Amniotic stem cell (primary cell): ENCODE results near the gene HP.

Experiments used
- DNase-seq: peaks from one replicate; lab custom pipeline; 2025; lab: John Stamatoyannopoulos, UW

Gene HP

GRCh38 chr16:72085002-72085401 is 30.7 kb downstream of the HP start:
- no peak for DNase-seq

GRCh38 chr16:72091217-72091616 is 36.9 kb downstream of the HP start:
- no peak for DNase-seq

DNA sequence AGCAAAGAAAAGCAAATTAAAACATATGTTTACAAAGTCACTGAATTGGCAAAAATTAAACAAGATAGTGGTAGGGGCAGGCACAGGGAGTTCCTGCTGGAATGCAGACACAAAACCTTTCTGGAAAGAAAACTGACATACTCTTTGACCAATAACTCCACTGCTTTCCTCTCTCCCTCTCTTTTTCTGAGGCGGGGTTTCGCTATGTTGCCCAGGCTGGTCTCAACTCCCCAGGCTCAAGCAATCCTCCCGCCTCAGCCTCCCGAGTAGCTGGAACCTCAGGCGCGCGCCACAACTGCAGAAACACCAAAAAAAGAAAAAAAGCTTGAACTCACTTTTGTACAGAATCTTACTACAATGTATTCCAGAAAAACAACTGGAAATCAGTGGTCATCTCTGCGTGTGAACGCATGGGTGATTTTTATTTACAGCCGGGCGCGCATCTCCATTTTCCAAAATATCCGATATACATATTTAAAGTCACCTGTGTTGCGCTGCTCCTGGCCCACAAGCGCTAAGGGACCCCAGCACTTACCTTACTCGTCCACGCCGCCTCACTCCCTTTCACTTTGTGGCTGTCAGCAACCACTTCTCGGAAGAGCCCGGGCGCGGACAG is 38.6 kb downstream of the HP start:
- DNase-seq = no peak

DNA sequence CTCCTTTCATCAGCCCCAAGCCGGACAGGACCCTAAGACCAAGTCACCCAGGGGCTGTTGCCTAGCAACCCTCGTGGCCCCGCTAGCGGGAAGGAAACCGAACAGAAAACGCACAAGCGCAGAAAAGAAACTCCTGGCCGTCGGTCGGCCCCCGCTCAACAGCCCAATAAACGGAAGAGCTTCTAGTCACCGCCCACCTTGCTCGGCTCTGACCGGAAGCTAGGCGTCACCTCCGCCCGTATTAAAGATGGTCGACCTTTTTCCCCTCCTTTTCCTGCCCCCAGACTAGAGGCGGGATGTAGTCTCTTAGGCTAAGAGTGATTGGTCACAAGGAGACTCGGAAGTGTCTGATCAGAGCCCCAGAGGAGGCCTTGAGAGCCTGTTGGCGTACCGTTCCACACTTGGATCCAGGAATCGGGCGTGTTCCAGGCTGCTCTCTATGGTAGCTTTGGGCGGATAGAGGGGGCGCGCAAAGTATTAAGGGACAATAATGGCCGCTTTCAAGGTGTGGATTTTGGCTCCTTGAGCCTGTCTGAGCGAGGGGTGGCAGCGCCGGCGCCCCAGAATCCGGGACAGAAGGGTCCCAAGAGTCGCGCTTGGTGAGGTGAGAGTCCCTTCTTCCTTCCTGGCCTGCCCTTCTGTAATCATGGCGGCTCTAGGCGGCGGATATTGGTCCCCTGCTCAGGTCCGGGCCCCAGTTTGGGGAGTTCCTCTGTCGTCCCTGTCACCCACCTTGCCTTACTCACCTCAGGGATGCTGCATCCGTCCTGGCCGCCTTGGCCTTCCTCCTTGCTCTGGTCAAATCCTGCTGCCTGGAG is 39.4 kb downstream of the HP start, which contains the start of the genes DHX38 and TXNL4B:
Gene DHX38 (plus strand): TSS at position 400 of the 818 bp plus-strand sequence. CDS start 2,311 bp downstream, outside the sequence.
Gene TXNL4B (minus strand): TSS at position 173 of the 818 bp plus-strand sequence. CDS start 2,871 bp downstream, outside the sequence.
- peak; percentile 99 for DNase-seq

DNA sequence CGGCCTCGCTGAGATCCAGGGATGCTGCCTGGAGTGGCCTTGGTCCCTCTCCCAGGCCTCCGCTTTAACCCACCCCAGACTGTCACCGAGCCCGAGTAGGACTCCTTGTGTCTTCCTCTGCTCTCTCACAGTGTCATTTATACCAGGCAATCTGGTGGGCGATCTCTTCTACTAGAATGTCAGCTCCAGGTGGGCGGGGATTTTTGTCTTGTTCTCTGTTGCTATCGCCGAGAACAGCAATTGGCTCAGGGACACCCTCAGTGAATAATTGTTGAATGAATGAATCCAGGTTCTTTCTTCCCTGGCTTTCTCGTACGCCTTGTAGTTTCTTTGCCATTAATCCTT is 39.9 kb downstream of the HP start:
- DNase-seq = no peak

DNA sequence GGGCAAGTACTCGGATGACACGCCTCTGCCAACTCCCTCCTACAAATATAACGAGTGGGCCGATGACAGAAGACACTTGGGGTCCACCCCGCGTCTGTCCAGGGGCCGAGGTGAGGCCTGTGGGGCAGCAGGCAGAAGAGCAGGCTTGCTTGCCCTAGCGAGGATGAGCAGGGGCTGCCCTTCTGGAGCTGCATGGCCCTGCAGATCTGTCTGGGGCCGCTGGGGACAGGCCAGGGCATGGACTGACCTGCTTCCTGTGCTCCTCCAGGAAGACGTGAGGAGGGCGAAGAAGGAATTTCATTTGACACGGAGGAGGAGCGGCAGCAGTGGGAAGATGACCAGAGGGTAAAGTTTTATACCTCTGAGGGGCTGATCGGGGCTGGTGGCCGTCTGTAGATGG is 44.6 kb downstream of the HP start:
- no peak for DNase-seq

GRCh38 chr16:72099377-72099818 is 45.1 kb downstream of the HP start:
- DNase-seq = no peak

GRCh38 chr16:72101195-72101594 is 46.9 kb downstream of the HP start:
- DNase-seq = no peak

- DNase-seq = no peak
Observed at GRCh38 chr16:72104905-72105304, 50.6 kb downstream of the HP start.

- DNase-seq = no peak
Observed at GRCh38 chr16:72105978-72106377, 51.7 kb downstream of the HP start.

- no peak for DNase-seq
Observed at GRCh38 chr16:72107371-72107770, 53.1 kb downstream of the HP start.

GRCh38 chr16:72108353-72109102 is 54.2 kb downstream of the HP start:
- no peak for DNase-seq

DNA sequence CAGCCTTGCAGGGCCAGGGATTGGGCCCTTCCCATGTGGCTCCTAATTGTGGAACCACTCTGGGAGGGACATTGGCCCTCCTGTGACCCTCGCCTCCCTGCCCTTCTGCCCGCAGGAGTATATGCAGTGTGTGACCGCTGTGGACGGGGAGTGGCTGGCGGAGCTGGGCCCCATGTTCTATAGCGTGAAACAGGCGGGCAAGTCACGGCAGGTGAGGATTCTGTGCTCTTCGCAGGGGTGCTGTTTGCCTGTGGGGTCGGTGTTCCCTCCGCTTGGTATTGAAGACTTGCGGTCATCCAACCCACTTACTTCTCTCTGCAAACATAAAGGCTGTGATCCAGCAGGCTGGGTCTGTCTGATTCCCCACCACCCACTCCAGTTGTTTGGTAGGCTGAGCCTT is 55.0 kb downstream of the HP start:
- DNase-seq = no peak

DNA sequence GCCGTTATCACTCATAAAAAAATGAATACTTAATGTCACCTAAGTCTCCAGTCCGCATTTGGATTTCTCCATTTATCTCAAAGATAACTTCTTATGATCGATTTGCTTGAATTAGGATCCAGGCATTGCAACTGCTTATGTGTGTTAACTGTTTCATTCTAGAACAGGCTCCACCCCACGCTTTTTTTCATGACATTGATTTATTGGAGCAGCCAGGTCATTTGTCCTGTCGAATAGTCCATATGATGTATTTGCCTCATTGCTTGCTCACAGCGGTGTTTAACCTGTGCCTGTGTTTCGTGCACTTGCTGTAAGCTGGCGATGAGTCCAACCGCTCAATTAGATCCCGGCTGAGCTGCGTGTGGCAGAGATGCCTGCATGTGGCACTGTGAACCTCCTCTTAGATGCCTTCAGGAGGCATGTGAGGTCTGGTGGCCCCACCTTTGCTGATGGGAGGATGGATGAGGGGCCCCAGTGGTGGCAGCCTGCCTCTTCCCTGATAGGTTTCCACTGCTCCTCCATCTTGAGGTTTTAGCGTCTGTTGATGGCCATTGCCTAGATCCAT is 55.7 kb downstream of the HP start:
- no peak for DNase-seq
